Body of pancreas (tissue), 4 donors: ENCODE data around the gene SNX3.

Source experiments
- POLR2A ChIP-seq, 3 donors: fragments of 450-650 bp; IDR thresholded peaks; one replicate each; pipeline ENCODE4 v1.6.1; 2016; ENCODE audit warnings: antibody characterized with exemption in 3 of 3, mild to moderate bottlenecking in 2 of 3
- TF ChIP-seq, protein P1 (sequence below), 7 experiments: fragments of 450-650 bp in 4 of 7; fragments of 200-600 bp in 3 of 7; sonication (generic) in 3 of 7; IDR thresholded peaks; one replicate each; pipeline ENCODE4 v1.5.1; 2016 to 2019; ENCODE audit warnings: antibody characterized with exemption in 7 of 7

GRCh38 chr6:108238322-108238721 is 22.5 kb downstream of the SNX3 start:
- no peak for TF ChIP-seq POLR2A (IDR thresholded peaks at IDR 0.05)
- TF ChIP-seq, protein P1, sequence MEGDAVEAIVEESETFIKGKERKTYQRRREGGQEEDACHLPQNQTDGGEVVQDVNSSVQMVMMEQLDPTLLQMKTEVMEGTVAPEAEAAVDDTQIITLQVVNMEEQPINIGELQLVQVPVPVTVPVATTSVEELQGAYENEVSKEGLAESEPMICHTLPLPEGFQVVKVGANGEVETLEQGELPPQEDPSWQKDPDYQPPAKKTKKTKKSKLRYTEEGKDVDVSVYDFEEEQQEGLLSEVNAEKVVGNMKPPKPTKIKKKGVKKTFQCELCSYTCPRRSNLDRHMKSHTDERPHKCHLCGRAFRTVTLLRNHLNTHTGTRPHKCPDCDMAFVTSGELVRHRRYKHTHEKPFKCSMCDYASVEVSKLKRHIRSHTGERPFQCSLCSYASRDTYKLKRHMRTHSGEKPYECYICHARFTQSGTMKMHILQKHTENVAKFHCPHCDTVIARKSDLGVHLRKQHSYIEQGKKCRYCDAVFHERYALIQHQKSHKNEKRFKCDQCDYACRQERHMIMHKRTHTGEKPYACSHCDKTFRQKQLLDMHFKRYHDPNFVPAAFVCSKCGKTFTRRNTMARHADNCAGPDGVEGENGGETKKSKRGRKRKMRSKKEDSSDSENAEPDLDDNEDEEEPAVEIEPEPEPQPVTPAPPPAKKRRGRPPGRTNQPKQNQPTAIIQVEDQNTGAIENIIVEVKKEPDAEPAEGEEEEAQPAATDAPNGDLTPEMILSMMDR (IDR thresholded peaks at IDR 0.05): no peak
